Germinal center (tissue), 1 donor: ENCODE measurements around the gene UQCC2.
A peak's percentile ranks its signal among the peaks of the same experiment; 100 is the strongest.

Experiments
- DNase-seq: peaks from one replicate; pipeline ENCODE4 v3.0.0; 2012; ENCODE audit warnings: mixed read lengths, low spot score

The UQCC2 gene

DNA sequence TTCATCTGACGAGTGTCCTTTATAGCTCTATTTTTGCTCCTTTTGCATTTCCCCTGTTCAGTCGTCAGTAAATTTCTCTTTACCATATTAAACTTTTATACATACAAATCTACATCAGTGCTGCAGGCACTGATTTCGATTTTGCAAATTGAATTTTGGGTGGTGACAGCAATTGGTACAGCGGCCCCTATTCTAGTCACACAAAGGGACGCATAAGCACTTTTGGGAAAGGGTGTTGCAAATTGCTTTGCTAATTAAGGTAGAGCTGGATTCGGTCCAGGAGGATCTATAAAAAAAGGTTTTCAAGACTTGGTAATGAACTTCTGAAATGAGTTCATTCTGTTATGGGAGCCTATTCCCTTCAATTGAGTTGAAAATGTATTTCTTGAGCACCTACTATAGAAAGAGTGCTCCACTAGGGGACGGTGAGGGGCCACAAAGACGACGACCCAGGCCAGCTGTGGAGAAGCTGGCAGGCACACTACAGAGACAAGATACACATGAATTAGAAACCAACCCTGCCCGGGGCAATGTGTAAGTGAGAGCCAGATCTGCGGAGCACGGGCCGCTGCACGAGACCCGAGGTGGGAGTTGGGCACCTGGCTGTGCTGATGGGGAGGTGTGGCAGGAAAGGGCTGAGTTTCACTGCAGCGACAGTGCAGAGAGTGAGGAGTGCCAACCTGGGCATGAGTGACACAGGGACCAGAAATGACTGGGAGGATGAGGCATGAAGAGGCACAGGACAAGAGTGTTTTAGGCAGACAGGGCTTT is 5.4 kb downstream of the UQCC2 start:
- DNase-seq, result no peak

- no peak for DNase-seq
Observed at GRCh38 chr6:33705268-33705885, 6.1 kb downstream of the UQCC2 start.

DNA sequence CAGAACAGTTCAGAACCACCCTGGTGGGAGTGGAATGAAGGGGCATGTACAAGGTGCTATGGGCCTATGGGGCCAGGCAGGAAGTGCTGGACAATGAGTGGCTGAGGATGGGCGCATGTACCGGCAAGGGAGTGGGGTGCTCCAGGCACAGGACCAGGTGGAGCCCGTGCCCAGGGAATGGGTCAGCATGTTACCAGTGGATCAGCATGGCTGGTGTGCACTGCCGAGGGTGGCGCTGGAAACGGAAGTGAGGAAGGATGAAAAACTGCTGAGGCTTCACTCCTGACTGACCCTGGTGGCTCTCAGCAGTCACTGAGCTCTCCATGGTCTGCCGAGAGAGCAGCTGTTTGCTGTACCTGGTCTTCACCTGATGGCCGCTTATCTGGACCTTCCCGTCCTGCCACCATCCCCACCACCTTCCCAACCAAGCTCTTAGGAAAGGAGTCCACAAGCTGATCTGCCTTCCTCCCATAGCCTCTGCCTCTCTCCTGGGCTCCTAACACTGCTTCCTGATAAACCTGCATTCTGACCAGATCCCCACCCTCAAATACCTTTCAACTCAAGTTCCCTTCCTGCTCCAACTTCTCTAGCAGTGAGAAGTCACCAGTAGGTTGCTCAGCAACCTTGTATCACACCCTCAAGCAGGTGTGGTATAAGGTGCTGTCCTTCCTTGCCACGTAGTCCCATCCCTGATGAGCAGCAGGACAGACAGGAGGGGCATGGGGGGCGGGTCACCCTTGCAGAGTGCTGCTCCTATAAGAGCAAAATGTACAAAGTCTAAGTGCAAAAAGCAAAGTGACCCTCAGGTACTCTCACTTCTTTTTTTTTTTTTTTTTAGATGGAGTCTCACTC is 7.1 kb downstream of the UQCC2 start:
- DNase-seq, result no peak

DNA sequence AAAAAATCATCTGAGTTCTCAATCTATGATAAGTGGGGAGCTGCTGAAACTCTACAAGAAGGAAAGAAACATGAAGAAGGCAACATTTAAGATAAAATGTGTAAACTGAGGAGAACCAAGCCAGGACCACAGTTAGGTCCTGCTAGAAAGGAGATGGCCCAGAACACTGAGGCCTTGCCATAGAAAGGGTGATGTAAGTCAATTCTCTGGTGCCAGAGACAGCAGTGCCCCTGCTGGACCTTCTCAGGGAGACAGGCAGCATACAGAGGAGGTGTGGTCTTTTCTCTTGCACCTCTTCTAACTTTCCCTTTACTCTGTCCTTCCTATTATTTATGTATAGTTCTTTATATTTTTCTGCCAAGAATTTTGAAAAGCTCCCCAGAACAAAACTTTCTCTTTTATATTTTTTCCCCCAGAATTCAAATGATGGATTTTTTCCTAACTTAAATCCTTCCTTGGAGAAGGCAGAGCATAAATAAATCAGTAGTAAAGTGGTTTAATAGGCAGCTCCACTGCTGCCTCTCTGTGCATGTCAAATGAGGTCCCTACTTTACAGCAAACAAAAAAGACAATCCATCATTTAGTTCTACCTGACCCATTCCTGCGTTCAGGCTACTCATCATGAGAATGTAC is 9.0 kb downstream of the UQCC2 start:
- DNase-seq, result peak; percentile 53

- peak; percentile 78 for DNase-seq
Observed at GRCh38 chr6:33700391-33701050, 11.0 kb downstream of the UQCC2 start.

DNA sequence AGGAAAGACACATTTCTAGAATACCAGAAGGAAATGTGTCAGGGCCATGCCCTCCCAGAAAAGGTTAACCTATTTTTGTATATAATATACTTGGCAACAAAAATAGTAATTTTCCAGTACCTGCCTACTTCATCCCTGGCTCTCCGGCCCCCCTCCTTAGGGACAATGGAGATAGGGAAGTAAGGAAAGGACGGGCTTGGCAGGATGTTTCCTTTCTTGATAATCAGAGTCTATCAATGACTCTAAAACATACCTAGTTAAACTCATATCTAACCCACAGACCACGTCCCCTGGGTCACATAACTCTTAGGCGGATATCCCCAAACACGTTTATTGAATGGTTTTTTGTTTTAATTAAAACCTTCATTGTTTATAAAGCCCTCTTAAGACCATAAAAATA is 11.8 kb downstream of the UQCC2 start:
- DNase-seq, result no peak

DNA sequence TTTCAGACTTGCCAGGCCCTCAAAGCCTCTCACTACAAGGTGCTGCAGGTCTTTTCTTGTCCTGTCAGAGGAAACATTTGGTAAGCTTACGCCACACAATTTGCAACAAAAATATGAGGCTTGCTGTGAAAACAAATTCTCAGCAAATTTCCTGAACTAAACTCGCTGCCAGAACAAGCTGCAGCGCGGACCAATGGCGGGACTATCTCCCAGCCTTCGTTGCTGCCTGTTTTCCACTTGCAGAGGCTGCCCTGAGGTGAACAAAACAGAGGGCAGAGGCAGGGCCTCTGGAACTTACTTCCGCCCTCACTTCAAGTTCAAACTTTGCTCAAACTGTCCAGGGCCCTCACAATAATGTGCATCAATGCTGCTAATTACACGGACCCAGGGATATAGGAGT is 12.4 kb downstream of the UQCC2 start:
- DNase-seq, result no peak

DNA sequence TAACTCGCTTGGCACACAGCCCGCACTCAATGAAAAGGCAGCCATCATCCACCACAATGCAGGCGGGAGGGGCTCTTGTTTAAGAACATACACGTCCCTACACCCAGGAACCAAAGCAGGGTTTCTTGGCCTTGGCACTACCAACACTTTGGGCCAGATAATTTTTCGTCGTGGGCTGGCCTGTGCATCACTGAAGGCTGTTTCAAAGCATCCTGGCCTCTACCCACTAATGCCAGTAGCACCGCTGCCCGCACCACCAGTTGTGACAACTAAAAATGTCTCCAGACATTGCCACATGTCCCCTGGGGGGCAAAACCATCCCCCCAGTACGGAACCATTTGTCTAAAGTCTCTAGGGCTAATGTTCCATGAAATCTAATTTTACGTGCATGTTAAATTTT is 13.0 kb downstream of the UQCC2 start:
- no peak for DNase-seq

DNA sequence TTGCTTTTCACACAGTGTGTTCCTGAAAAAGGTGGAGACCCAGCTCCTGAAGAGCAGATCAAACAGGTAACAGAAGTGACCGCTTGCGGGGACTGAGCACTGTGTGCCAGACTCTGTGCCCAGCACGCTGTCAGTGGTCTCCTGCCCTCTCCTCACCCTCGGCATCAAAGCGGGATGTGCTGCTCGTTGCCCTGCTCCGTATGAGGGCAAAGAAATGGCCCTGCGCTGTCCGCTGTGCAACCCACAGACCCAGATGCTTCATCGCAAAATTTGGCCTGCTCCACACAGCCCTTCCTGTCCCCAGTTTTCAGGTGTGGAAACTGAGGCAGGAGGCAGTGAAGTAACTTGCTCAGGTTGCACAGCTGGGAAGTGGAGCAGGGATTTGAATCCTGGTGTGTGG is 13.7 kb downstream of the UQCC2 start:
- no peak for DNase-seq

- peak; percentile 82 for DNase-seq
Observed at GRCh38 chr6:33696548-33697518, 14.7 kb downstream of the UQCC2 start.

GRCh38 chr6:33696076-33696475 is 15.4 kb downstream of the UQCC2 start:
- no peak for DNase-seq

DNA sequence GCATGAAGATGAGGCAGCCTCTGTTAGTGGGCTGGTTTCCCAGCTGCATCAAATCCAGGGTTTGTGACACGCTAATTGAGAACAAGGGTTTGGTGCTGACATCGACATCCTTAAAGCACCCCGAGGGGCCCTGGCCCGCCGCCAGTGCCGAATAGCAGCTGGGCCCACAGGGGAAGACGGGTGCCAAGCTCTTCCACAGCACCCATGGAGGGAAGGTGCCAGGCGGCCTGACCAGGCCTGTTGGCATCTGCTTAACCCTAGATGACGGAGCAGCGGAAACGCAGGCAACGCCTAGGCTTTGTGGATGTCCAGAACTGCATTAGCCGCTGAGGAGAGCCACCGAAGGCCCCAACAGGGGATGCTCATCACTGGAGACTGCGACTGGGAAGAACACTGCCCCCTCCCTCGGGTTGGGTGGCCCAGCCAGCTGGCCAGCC is 16.0 kb downstream of the UQCC2 start:
- DNase-seq, result no peak

DNA sequence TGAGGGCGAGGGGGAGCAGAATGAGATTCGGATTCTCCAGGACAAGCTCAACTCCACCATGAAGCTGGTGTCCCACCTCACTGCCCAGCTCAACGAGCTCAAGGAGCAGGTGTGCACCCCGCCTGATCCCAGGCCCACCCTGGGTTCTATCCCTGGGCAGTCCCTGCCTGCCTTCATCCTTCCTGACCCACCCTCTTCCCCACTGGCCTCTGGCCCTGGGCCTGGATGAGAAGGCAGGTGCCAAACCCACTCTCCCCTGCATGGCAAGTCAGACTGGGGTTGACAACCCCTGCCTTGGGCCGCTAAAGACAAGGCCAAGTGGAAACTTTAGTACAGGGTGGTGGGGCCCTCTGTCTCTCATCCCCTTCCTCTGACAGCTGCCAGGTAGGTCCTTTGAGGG is 16.5 kb downstream of the UQCC2 start:
- DNase-seq, result no peak

- DNase-seq, result no peak
Observed at GRCh38 chr6:33694401-33694931, 17.0 kb downstream of the UQCC2 start.

DNA sequence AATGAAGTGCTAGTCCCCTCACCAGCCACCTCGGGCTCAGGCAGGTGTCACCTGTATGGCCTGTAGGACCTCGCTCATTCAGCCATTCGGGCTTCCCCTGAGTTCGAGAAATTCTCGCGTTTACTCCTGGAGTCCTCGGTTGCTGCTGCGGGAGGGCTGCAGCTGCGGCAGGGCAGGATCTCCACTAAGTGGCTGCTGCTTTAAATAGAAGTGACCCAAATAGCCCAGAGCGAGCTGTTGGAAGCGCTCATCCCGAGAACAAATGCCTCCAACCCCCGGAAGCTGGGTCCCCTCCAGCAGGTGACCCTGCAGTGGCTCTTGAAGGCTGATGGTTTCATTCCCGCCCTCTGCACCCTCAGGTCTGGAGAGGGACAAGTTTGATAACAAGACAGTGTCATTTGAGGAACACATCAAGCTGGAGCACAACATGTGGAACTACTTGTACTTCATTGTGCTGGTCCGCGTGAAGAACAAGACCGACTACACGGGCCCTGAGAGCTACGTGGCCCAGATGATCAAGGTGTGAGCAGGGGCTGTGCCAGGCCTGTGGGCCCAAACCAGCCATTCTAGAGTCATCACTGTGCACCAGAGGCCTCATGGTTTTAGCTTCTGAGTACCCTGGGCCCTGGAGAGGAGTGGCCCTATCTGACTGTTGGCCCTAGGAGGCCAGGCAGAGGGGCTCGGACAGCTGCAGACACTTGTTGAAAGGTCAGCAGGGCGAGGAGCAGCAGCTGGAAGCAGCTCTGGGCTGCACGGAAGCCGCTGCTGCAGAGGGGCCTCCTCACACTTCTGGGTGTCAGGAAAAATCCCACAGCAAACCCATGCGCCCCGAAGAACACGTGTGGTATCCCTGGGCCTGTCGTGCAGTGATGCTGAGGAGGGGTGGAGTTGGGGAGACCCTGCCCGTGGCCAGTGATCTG is 18.1 kb downstream of the UQCC2 start:
- no peak for DNase-seq

GRCh38 chr6:33692760-33693158 is 18.7 kb downstream of the UQCC2 start:
- no peak for DNase-seq

- DNase-seq, result no peak
Observed at GRCh38 chr6:33692078-33692759, 19.3 kb downstream of the UQCC2 start.

GRCh38 chr6:33691456-33692077 is 19.9 kb downstream of the UQCC2 start:
- no peak for DNase-seq
